ENCODE results near the gene IL31RA. TPM values are rescaled to one million over a fixed set of nuclear protein-coding genes. Genes with fewer than 3 reads are reported as not detected.

IL31RA gene
- 1.1 to 1.4 TPM (median 1.2 TPM) in 5 replicates for total RNA-seq (2022; extraction: Qiagen RNA extraction)

DNA sequence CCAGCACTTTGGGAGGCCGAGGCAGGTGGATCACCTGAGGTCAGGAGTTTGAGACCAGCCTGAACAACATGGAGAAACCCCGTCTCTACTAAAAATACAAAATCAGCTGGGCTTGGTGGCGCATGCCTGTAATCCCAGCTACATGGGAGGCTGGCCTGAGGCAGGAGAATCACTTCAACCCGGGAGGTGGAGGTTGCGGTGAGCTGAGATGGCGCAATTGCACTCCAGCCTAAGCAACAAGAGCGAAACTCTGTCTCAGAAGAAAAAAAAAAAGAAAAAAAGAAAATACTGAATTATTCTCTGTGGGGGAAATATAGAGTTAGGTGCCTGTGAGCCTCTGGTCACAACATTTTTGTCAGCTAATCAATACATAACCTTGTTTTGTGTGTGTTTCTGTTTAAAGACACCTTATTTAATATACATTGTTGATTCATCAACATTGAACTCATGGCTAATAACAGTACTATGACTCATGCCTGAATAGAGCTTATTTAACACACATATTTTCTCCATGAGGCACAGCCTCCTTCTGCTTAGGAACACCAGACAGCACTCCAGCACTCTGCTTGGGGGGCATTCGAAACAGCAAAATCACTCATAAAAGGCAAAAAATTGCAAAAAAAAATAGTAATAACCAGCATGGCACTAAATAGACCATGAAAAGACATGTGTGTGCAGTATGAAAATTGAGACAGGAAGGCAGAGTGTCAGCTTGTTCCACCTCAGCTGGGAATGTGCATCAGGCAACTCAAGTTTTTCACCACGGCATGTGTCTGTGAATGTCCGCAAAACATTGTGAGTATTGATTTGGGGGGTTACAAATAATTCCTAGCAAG lies at the start of gene IL31RA:
IL31RA (plus strand) TSS at position 519 of the 836 bp plus-strand sequence; CDS start at position 733, 214 bp downstream.

Other genes starting within 250 kb of the IL31RA start
- 18.9 to 31.7 TPM (median 23.0 TPM) in 5 replicates for gene SLC38A9, start 139.0 kb upstream of the IL31RA start, total RNA-seq (2022; extraction: Qiagen RNA extraction)
- gene DDX4, start 113.3 kb upstream of the IL31RA start, total RNA-seq (2022; extraction: Qiagen RNA extraction) = 0.02 to 0.09 TPM (median 0.08 TPM) in 3 of 5 replicates, not detected in the others
- 43.2 to 103 TPM (median 60.0 TPM) in 5 replicates for gene IL6ST, start 143.6 kb downstream of the IL31RA start, total RNA-seq (2022; extraction: Qiagen RNA extraction)

All from A549 treated with AZD2906 at 1 μM for 4 hours (cell line).